NCI-H774 (cell line): ENCODE data around the gene METTL26.

Experiments used
- DNase-seq: peaks from one replicate; lab custom pipeline; 2025; lab: John Stamatoyannopoulos, UW

The METTL26 gene

GRCh38 chr16:674968-675883 is 39.1 kb upstream of the METTL26 start, which contains the start of gene RHBDL1:
Gene RHBDL1 (plus strand): TSS chr16:675671. CDS start chr16:675791, 120 bp downstream.
- DNase-seq = no peak

- no peak for DNase-seq
These were observed 38.2 kb upstream of the METTL26 start for GRCh38 chr16:674214-674881.

GRCh38 chr16:673399-673991 is 37.4 kb upstream of the METTL26 start:
- no peak for DNase-seq

- no peak for DNase-seq
These were observed 36.7 kb upstream of the METTL26 start for GRCh38 chr16:672851-673250.

- no peak for DNase-seq
These were observed 36.3 kb upstream of the METTL26 start for GRCh38 chr16:672371-672770.

GRCh38 chr16:671353-672131 is 35.4 kb upstream of the METTL26 start:
- DNase-seq = no peak

- DNase-seq = no peak
These were observed 34.6 kb upstream of the METTL26 start for GRCh38 chr16:670485-671352.

- no peak for DNase-seq
These were observed 33.6 kb upstream of the METTL26 start for GRCh38 chr16:669666-670065.

GRCh38 chr16:668519-669171 is 32.5 kb upstream of the METTL26 start:
- no peak for DNase-seq

- peak; percentile 85 for DNase-seq
These were observed 31.8 kb upstream of the METTL26 start, which contains the start of gene RHOT2 for GRCh38 chr16:667780-668518. Gene RHOT2 (plus strand): TSS chr16:668132. CDS start chr16:668200, 68 bp downstream.

- no peak for DNase-seq
These were observed 31.1 kb upstream of the METTL26 start for GRCh38 chr16:667113-667779.

- DNase-seq = no peak
These were observed 30.5 kb upstream of the METTL26 start for GRCh38 chr16:666572-666971.

- no peak for DNase-seq
These were observed 26.5 kb upstream of the METTL26 start for GRCh38 chr16:662597-662996.

GRCh38 chr16:662095-662494 is 26.0 kb upstream of the METTL26 start:
- no peak for DNase-seq

- no peak for DNase-seq
These were observed 25.2 kb upstream of the METTL26 start for GRCh38 chr16:661184-661821.

- DNase-seq = peak; percentile 75
These were observed 24.5 kb upstream of the METTL26 start for GRCh38 chr16:660459-661183.

GRCh38 chr16:660132-660458 is 24.0 kb upstream of the METTL26 start:
- no peak for DNase-seq

- DNase-seq = no peak
These were observed 23.5 kb upstream of the METTL26 start for GRCh38 chr16:659618-660017.
